ENCODE results near the gene ID1. TPM values are rescaled to one million over a fixed set of nuclear protein-coding genes. Genes with fewer than 3 reads are reported as not detected.
"Not testable (repeated sequence)": the region's sequence is repeated elsewhere in the genome, so short reads cannot be mapped to it uniquely, and the experiment has no call there.

ID1 gene
- total RNA-seq, 1 experiment from 2014 or later = 88.8 TPM

GRCh38 chr20:31644701-31645100 is 39.6 kb downstream of the ID1 start:
- H3K27ac Mint-ChIP-seq = no peak overlapping the region
- H3K4me3 Mint-ChIP-seq = no peak overlapping the region
- H3K4me1 Mint-ChIP-seq = no peaks in the 10 kb centered on the region
- CTCF ChIA-PET = interaction anchor here (0.6 to 3.0 kb wide), 9 partner anchors 11 to 82 kb away, joined by 3 to 23 read pairs (median 7); no protein-coding TSS in a partner anchor
- no peaks in the 10 kb centered on the region for H3K36me3 Mint-ChIP-seq
- POLR2A ChIA-PET = interaction anchor here (0.6 kb wide), 1 partner anchor 32 kb away, joined by 4 read pairs; no protein-coding TSS in a partner anchor
- TF ChIP-seq NFE2L1 (CRISPR knock-in tag; IDR thresholded peaks at IDR 0.05) = no peak
- TF ChIP-seq ARID4B (CRISPR knock-in tag; IDR thresholded peaks at IDR 0.05; ENCODE audit: borderline replicate concordance) = no peak
- TF ChIP-seq ZNF671 (CRISPR knock-in tag; IDR thresholded peaks at IDR 0.05) = no peak
- TF ChIP-seq AFF4 (CRISPR knock-in tag; IDR thresholded peaks at IDR 0.05; ENCODE audit: borderline replicate concordance) = no peak
- TF ChIP-seq JUN (CRISPR knock-in tag; IDR thresholded peaks at IDR 0.05) = no peak
- no peak for TF ChIP-seq E2F1 (CRISPR knock-in tag; IDR thresholded peaks at IDR 0.05)
- no peak for TF ChIP-seq SMAD3 (CRISPR knock-in tag; IDR thresholded peaks at IDR 0.05; ENCODE audit: borderline replicate concordance)
- no peak for TF ChIP-seq JAZF1 (CRISPR knock-in tag; IDR thresholded peaks at IDR 0.05)
- TF ChIP-seq, protein P1, sequence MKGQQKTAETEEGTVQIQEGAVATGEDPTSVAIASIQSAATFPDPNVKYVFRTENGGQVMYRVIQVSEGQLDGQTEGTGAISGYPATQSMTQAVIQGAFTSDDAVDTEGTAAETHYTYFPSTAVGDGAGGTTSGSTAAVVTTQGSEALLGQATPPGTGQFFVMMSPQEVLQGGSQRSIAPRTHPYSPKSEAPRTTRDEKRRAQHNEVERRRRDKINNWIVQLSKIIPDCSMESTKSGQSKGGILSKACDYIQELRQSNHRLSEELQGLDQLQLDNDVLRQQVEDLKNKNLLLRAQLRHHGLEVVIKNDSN (CRISPR knock-in tag; IDR thresholded peaks at IDR 0.05) = no peak
- no peak for TF ChIP-seq ERG (CRISPR knock-in tag; IDR thresholded peaks at IDR 0.05)
- TF ChIP-seq TEAD4 (CRISPR knock-in tag; IDR thresholded peaks at IDR 0.05) = no peak
- no peak for TF ChIP-seq RORB (CRISPR knock-in tag; IDR thresholded peaks at IDR 0.05)
- no peak for TF ChIP-seq ZNF512 (CRISPR knock-in tag; IDR thresholded peaks at IDR 0.05; ENCODE audit: borderline replicate concordance)
- TF ChIP-seq ZNF423 (CRISPR knock-in tag; IDR thresholded peaks at IDR 0.05) = no peak
- TF ChIP-seq E2F4 (CRISPR knock-in tag; IDR thresholded peaks at IDR 0.05; ENCODE audit: borderline replicate concordance, low read depth) = no peak
- ATAC-seq = no peak
- no peaks in the 10 kb centered on the region for H3K9me3 Mint-ChIP-seq
- no peak for DNase-seq (ENCODE audit: low spot score)
- H3K27me3 Mint-ChIP-seq (ENCODE audit: low read depth) = no peaks in the 10 kb centered on the region; the same call in 1 of the 2 replicates

- ATAC-seq; POLR2A ChIA-PET; H3K4me3 Mint-ChIP-seq; H3K27me3 Mint-ChIP-seq (ENCODE audit: low read depth); H3K9me3 Mint-ChIP-seq; H3K36me3 Mint-ChIP-seq; DNase-seq (ENCODE audit: low spot score); H3K27ac Mint-ChIP-seq; H3K4me1 Mint-ChIP-seq: not testable (repeated sequence)
- CTCF ChIA-PET = interaction anchor here (0.7 to 6.8 kb wide), 4 partner anchors 13 to 163 kb away, joined by 4 to 36 read pairs (median 11); no protein-coding TSS in a partner anchor
Observed at GRCh38 chr20:31648104-31648503, 43.0 kb downstream of the ID1 start.

All from WTC11 (cell line).